B cell (primary cell): ENCODE measurements around the gene TRERF1.

Experiments used
- CTCF ChIP-seq: fragments of 200-600 bp; IDR thresholded peaks from one replicate; pipeline ENCODE4 v1.8.0; 2022; ENCODE audit warnings: antibody characterized with exemption, mild to moderate bottlenecking
- EZH2 ChIP-seq: IDR thresholded peaks from 2 replicates; pipeline ENCODE4 v1.6.1; 2012; ENCODE audit warnings: borderline replicate concordance, low read depth, mild to moderate bottlenecking, moderate library complexity, low read length; ENCODE audit not compliant: insufficient read depth, poor library complexity, severe bottlenecking

- no peak for TF ChIP-seq CTCF
- no peak for TF ChIP-seq EZH2
Measured at GRCh38 chr6:42453654-42454427, 2.1 kb upstream of the TRERF1 start.
